ENCODE measurements around the gene PPM1K.

PPM1K gene

GRCh38 chr4:88291003-88291402 is 6.6 kb upstream of the PPM1K start:
- TF ChIP-seq CTCF (conservative IDR thresholded peaks at IDR 0.05; ENCODE audit: low read length): no peak
- no peak for DNase-seq (ENCODE audit: low read depth)
- H3K4me3 ChIP-seq (ENCODE audit: low read length): no peak overlapping the region

- peak; percentile 31 for DNase-seq (ENCODE audit: low read depth)
- no peak for TF ChIP-seq CTCF (conservative IDR thresholded peaks at IDR 0.05; ENCODE audit: low read length)
- H3K4me3 ChIP-seq (ENCODE audit: low read length): no peak overlapping the region
Measured at GRCh38 chr4:88286897-88287296, 2.5 kb upstream of the PPM1K start.

GRCh38 chr4:88285235-88285653 is 883 bp upstream of the PPM1K start:
- DNase-seq (ENCODE audit: low read depth): no peak
- TF ChIP-seq CTCF (conservative IDR thresholded peaks at IDR 0.05; ENCODE audit: low read length): no peak
- peak overlapping the region; percentile 86 for H3K4me3 ChIP-seq (ENCODE audit: low read length)

- no peak for TF ChIP-seq CTCF (conservative IDR thresholded peaks at IDR 0.05; ENCODE audit: low read length)
- DNase-seq (ENCODE audit: low read depth): peak; percentile 54
- peak overlapping the region; percentile 86 for H3K4me3 ChIP-seq (ENCODE audit: low read length)
Measured at GRCh38 chr4:88283661-88284438, 511 bp downstream of the PPM1K start.

- no peak for DNase-seq (ENCODE audit: low read depth)
- H3K4me3 ChIP-seq (ENCODE audit: low read length): no peak overlapping the region
- no peak for TF ChIP-seq CTCF (conservative IDR thresholded peaks at IDR 0.05; ENCODE audit: low read length)
Measured at GRCh38 chr4:88280228-88280795, 4.0 kb downstream of the PPM1K start.

- TF ChIP-seq CTCF (conservative IDR thresholded peaks at IDR 0.05; ENCODE audit: low read length): no peak
- no peak for DNase-seq (ENCODE audit: low read depth)
Measured at GRCh38 chr4:88277711-88278225, 6.6 kb downstream of the PPM1K start.

More at GRCh38 chr4:88277711-88278225, 6.6 kb downstream of the PPM1K start:
- no peak overlapping the region for H3K4me3 ChIP-seq (ENCODE audit: low read length)
